ENCODE results near the gene TNIK.
"Not testable (repeated sequence)": the region's sequence is repeated elsewhere in the genome, so short reads cannot be mapped to it uniquely, and the experiment has no call there.

TNIK gene

GRCh38 chr3:171444001-171444690 is 16.1 kb downstream of the TNIK start:
- DNase-seq: no peak

- DNase-seq: no peak
These were observed 16.8 kb downstream of the TNIK start for GRCh38 chr3:171443211-171443957.

DNA sequence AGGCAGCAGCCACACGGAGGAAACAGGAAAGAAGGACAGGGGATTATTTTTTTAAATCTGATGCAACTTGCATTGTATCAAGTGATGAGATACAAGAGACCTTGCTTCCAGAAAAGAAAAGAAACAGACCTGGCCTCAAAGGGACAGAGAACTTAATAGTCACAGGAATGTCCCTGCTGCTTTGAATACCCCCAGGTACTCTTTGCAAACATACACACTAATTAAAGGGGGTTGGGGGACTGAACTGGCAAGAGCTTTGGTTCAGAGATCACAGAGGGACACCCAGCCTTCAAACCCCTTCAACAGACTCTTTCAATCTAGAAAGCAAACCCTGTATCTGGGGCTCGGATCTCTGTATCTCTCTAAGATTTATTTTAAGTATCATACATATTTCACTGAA is 18.0 kb downstream of the TNIK start:
- DNase-seq: no peak

DNA sequence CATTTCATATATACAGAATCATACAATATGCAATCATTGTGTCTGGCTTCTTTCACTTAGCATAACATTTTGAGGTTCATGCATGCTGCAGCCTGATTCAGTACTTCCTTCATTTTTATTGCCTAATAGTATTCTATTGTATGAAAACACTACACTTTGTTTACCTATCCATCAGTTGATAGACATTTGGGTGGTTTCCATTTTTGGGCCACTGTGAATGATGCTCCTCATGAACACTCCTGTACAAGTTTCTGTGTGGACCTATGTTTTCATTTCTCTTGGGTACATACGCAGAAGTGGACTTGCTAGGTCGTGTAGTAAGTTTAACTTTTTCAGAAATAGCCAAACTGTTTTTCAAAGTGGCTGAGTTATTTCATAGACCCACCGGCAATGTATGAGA is 18.8 kb downstream of the TNIK start:
- no peak for DNase-seq

DNA sequence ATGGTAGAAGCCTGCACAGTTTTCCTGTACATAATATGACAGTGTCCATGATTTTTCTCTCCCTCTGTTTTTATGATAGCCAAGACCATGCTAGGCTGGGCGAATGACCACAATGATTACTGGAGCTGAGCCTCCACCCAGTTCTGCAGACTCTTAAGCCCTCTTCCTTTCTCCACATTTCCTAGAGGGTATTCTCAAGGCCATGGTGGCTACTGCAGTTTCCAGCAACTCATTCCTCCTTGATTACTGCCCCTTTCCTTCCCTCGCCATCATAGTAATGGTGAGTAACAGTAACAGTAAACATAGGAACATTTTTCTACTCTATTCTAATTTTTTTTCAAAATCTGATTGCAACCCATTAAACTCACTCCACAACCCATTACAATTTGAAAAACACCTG is 20.2 kb downstream of the TNIK start:
- no peak for DNase-seq

DNA sequence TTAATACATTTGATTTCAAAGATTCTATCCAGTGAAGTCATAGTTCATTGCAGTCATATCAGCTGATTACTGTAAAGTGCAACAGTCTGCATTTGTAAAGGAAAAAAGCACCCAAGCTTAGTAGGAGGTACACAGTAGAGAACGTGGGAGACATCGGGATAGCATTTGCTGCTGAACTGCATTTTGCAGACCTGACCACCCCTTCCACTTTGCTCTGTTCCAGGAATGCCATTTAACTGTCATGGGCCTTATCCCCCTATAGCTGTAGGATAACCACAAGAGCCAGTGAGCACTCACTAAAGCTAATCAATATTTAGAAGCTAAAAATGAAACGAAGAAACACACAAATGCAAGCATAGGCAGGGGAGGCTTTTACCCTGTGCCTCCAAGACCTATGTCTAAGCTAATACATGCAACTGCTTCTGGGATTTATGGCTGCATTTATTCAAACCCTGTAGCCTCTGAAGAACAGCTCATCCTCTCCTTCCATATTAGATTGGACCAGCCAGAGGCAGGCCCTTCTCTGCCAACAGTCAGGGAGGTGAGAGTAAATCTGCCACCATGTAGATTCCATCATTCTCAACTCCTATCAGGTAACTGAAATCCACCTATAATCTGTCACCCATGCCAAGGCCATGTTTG is 23.0 kb downstream of the TNIK start:
- DNase-seq: no peak

GRCh38 chr3:171436380-171436779 is 23.8 kb downstream of the TNIK start:
- DNase-seq: no peak

DNA sequence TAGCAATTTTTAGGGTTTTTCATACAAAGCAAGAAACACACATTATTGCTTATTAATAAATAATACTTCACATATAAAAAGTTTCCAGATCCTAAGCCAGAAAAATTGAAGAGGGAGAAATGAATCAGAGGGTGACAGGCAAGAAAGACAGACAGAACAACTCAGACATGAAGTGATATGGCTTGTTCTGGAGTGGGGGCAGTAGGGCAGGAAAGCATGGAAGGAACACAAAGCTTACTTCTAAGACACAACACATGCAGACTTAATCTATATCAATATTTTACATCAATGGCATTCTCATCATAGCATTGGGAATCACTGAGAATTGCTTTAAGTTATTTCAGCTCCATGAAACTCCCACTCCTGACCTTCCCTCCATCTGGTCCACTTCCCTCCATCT is 24.4 kb downstream of the TNIK start:
- no peak for DNase-seq

DNA sequence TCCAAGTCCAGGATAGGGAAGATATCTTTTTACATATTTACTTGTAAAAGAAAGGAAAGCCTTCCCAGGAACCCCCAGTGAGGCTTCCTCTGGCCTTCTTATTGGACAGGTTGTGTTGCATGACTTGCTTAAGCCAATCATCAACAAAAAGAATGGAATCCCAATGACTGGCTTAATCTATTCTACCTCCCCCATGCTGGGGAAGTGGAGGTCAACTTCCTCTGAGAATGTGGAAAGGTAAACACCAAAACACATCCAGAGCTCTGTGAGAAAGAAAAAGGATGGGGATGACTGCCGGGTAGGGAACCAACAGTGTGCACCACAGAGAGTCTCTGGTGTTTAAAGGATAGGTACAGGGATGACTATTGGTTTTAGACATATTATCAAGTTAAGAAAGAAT is 25.1 kb downstream of the TNIK start:
- DNase-seq: no peak

- no peak for DNase-seq
These were observed 27.7 kb downstream of the TNIK start for GRCh38 chr3:171432548-171432947.

DNA sequence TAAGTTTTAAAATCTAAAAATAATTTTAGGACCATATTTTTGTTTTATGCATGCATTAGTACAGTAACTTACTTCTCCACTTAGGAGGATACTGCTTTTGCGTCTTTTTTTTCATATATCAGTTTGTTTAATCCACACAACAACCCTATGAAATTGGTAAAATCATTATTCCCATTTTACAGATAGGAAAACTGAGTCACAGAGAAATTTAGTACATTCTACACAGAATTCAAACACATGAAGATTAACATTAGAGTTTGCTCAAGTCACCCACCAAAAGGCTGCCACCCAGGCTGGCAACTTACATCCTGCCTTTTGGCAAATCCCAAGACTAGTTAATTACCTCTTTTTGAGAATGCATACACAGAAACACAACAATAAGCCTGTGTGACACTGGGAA is 28.7 kb downstream of the TNIK start:
- no peak for DNase-seq

DNA sequence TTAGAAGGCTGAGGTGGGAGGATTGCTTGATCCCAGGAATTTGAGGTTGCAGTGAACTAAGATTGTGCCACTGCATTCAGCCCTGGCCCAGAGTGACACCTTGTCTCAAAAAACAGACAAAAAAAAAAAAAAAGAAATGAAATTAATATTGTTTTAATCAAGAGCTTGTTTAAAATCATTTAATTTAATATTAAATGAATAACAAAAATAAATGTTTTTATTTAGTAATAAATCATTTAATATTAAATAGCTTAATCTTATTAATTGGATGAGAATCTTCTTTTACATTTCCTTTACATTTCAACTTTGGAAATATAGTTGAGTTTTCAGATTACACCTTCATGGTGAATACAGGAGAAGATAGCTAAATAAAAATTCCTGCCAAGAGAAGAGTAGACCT is 29.7 kb downstream of the TNIK start:
- no peak for DNase-seq

DNA sequence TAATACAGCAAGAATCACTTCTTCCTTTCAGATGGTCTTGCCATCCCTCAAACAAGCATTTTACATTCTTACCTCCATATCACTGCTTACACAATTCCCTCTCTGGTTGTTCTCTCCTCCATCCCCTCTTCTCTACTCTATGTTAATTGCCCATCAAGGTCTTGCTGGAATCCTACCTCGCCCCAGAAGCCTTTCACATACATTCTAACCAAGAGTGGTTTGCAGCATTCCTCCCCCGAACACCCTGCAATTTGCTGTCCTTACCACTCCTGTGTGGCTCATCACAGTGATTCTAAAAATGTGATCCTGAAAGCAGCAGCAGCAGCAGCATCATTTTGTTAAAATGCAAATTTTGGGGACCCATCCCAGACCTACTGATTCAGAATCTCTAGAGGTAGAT is 30.6 kb downstream of the TNIK start:
- DNase-seq: no peak

GRCh38 chr3:171428892-171429291 is 31.3 kb downstream of the TNIK start:
- DNase-seq: no peak

DNA sequence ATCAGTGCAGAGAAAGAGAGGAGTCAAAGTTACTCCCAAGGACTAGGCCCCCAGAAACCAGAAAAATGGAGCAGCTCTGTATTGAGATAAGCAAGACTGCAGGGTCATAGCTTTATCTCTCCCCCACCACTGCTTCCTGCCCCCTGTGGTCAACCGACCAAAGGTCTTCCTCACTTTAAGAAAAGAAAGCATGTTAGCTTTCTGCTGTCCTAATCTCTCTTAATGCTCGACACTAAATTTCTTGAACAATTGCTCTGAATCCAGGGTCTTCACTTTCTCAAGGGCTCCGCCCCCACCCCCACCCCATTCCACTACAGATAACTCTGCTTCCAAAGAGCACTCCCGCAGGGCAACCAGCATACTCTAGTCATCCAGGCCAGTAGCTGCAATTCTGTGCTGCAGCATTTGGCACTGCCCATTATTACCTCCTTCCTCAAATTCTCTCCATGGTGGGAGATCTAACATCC is 31.9 kb downstream of the TNIK start:
- DNase-seq: no peak

- DNase-seq: no peak
These were observed 32.4 kb downstream of the TNIK start for GRCh38 chr3:171427771-171428320.

DNA sequence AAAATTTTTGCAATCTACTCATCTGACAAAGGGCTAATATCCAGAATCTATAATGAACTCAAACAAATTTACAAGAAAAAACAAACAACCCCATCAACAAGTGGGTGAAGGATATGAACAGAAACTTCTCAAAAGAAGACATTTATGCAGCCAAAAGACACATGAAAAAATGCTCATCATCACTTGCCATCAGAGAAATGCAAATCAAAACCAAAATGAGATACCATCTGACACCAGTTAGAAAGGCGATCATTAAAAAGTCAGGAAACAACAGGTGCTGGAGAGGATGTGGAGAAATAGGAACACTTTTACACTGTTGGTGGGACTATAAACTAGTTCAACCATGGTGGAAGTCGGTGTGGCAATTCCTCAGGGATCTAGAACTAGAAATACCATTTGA is 36.1 kb downstream of the TNIK start:
- DNase-seq: not testable (repeated sequence)

GRCh38 chr3:171422855-171423254 is 37.4 kb downstream of the TNIK start:
- DNase-seq: not testable (repeated sequence)

GRCh38 chr3:171420667-171421066 is 39.5 kb downstream of the TNIK start:
- DNase-seq: no peak

- DNase-seq: no peak
These were observed 40.7 kb downstream of the TNIK start for GRCh38 chr3:171419457-171419856.

DNA sequence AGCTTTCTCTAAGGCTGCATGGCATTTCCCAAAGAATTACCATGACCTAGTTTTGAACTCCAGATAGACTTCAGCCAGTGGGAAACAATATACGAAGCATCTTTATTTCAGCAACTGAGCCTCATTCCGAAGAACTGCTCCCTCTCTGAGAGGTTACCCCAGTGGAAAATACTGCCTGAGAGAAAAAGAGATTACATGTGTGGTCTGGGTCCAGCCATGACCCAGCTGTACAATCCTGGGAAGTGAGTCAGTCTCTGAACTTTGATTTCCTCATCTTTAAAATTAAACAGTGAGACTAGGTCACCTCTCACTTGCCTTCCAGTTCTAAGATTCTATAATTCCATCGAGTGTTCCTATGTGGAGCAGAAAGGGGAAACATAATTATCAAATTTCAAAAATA is 42.4 kb downstream of the TNIK start:
- no peak for DNase-seq

- no peak for DNase-seq
These were observed 43.1 kb downstream of the TNIK start for GRCh38 chr3:171417137-171417536.

- no peak for DNase-seq
These were observed 43.5 kb downstream of the TNIK start for GRCh38 chr3:171416666-171417065.

DNA sequence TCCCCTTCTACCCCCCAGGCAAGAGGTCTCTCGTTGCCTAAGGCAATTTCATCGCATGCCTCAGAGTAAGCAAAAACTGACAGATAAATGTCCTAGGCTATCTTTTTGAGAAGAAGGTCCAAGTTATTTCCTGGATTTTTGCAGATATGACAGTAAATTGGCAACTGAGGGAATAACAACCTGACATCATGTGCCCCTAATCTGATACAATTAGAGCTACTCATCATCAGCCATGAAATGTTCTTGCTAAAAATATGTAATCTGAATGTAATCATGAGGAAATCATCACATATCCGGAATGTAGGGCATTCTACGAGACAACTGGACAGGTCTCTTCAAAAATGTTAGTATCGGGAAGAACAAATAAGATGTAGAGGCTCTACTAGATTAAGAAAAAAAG is 44.1 kb downstream of the TNIK start:
- no peak for DNase-seq
